IMR-90 (cell line): Measurements from ENCODE around the gene SIGLEC9. TPM values are rescaled to one million over a fixed set of nuclear protein-coding genes. Genes with fewer than 3 reads are reported as not detected.

ENCODE experiments used
- ATAC-seq: fragments of 200-7000 bp; cut with Tn5 transposase; 2 replicates; pipeline ENCODE4 v1.9.1; 2020; ENCODE audit warnings: low read depth, mild to moderate bottlenecking, moderate library complexity
- BruUV-seq: library from RNA; stranded (reverse); fragments of 400-500 nt; replicated peaks from 2 replicates; lab custom pipeline; 2021; lab: Mats Ljungman, UMichigan
- CTCF ChIA-PET: fragments of 300-600 bp; formaldehyde crosslinking; extraction: SDS; loops from one replicate; lab custom pipeline; 2021; ENCODE audit warnings: antibody characterized with exemption; lab: Yijun Ruan, JAX
- POLR2A ChIA-PET: fragments of 300-600 bp; sonication (Branson Sonifier 250); formaldehyde crosslinking; loops from one replicate; lab custom pipeline; 2022; ENCODE audit warnings: antibody characterized with exemption; ENCODE audit not compliant: unreplicated experiment; lab: Charles Lee
- DNase-seq: peaks from one replicate; pipeline ENCODE4 v3.0.0; 2013
- H2AFZ ChIP-seq: replicated peaks from 2 replicates; pipeline ENCODE3; 2013; ENCODE audit warnings: low read length, mild to moderate bottlenecking; ENCODE audit not compliant: poor library complexity
- H2AK5ac ChIP-seq: 2 replicates; pipeline ENCODE4 v1.6.1; 2013; ENCODE audit warnings: low read depth, low read length, inconsistent platforms
- H2AK9ac ChIP-seq: replicated peaks from 2 replicates; pipeline ENCODE3; 2013; ENCODE audit warnings: mild to moderate bottlenecking, low read depth, low read length, moderate library complexity; ENCODE audit not compliant: poor library complexity
- H2BK120ac ChIP-seq: 2 replicates; pipeline ENCODE4 v1.6.1; 2013; ENCODE audit warnings: low read depth, low read length, inconsistent platforms
- H2BK15ac ChIP-seq: 3 replicates; pipeline ENCODE4 v1.6.1; 2013; ENCODE audit warnings: low read depth, low read length, inconsistent platforms
- H2BK20ac ChIP-seq: 2 replicates; pipeline ENCODE4 v1.6.1; 2013; ENCODE audit warnings: low read depth, mild to moderate bottlenecking, inconsistent platforms, low read length, moderate library complexity
- H2BK5ac ChIP-seq: 2 replicates; pipeline ENCODE4 v1.6.1; 2013; ENCODE audit warnings: mild to moderate bottlenecking, low read depth, low read length, inconsistent platforms; ENCODE audit not compliant: poor library complexity, severe bottlenecking
- H3K14ac ChIP-seq: replicated peaks from 2 replicates; pipeline ENCODE4 v1.6.1; 2013; ENCODE audit warnings: low read depth, low read length, inconsistent platforms
- H3K18ac ChIP-seq: 2 replicates; pipeline ENCODE4 v1.6.1; 2013; ENCODE audit warnings: low read depth, low read length, control low read depth
- H3K23ac ChIP-seq: 2 replicates; pipeline ENCODE4 v1.6.1; 2013; ENCODE audit warnings: low read depth, low read length, inconsistent platforms
- H3K27ac ChIP-seq: 2 replicates; pipeline ENCODE4 v1.5.1; 2013; ENCODE audit warnings: mild to moderate bottlenecking, control low read depth, low read length; ENCODE audit not compliant: insufficient read depth
- H3K27me3 ChIP-seq: 2 replicates; pipeline ENCODE4 v1.6.1; 2013; ENCODE audit warnings: low read length; ENCODE audit not compliant: control insufficient read depth, insufficient read depth
- H3K36me3 ChIP-seq: 2 replicates; pipeline ENCODE4 v1.6.1; 2013; ENCODE audit warnings: low read length, mixed read lengths; ENCODE audit not compliant: control insufficient read depth, insufficient read depth
- H3K4ac ChIP-seq: 2 replicates; pipeline ENCODE4 v1.6.1; 2013; ENCODE audit warnings: low read depth, low read length, inconsistent platforms
- H3K4me1 ChIP-seq: 2 replicates; pipeline ENCODE4 v1.6.1; 2013; ENCODE audit warnings: low read length, mixed read lengths; ENCODE audit not compliant: control insufficient read depth, insufficient read depth
- H3K4me2 ChIP-seq: 2 replicates; pipeline ENCODE4 v1.6.1; 2013; ENCODE audit warnings: low read depth, mild to moderate bottlenecking, control low read depth, low read length, moderate library complexity
- H3K4me3 ChIP-seq: 2 replicates; pipeline ENCODE4 v1.5.1; 2013; ENCODE audit warnings: low read depth, mild to moderate bottlenecking, control low read depth, low read length, moderate library complexity; ENCODE audit not compliant: insufficient read depth
- H3K56ac ChIP-seq: 2 replicates; pipeline ENCODE4 v1.6.1; 2013; ENCODE audit warnings: low read length, inconsistent platforms; ENCODE audit not compliant: insufficient read depth; ENCODE audit errors: extremely low read depth
- H3K79me1 ChIP-seq, 2 experiments: 2 replicates each; pipeline ENCODE4 v1.6.1; 2013; ENCODE audit warnings: low read length in 2 of 2, inconsistent platforms in 1 of 2, low read depth in 1 of 2
- H3K9ac ChIP-seq: 2 replicates; pipeline ENCODE4 v1.6.1; 2013; ENCODE audit warnings: low read depth, low read length, control low read depth
- H3K9me1 ChIP-seq: 2 replicates; pipeline ENCODE4 v1.6.1; 2013; ENCODE audit warnings: low read length, inconsistent platforms; ENCODE audit not compliant: insufficient read depth
- H3K9me3 ChIP-seq: 2 replicates; pipeline ENCODE4 v1.6.1; 2013; ENCODE audit warnings: low read length; ENCODE audit not compliant: control insufficient read depth, insufficient read depth
- H4K20me1 ChIP-seq: 2 replicates; pipeline ENCODE4 v1.6.1; 2013; ENCODE audit warnings: low read length, inconsistent platforms; ENCODE audit not compliant: insufficient read depth
- H4K5ac ChIP-seq: 2 replicates; pipeline ENCODE4 v1.6.1; 2013; ENCODE audit warnings: mild to moderate bottlenecking, low read depth, low read length, control low read depth
- H4K8ac ChIP-seq, 2 experiments: 2 replicates each; pipeline ENCODE4 v1.6.1; 2013; ENCODE audit warnings: low read depth in 2 of 2, low read length in 2 of 2, control low read depth in 1 of 2, inconsistent platforms in 1 of 2
- H4K91ac ChIP-seq: 2 replicates; pipeline ENCODE4 v1.6.1; 2013; ENCODE audit warnings: low read depth, low read length, inconsistent platforms; ENCODE audit not compliant: insufficient read depth
- BHLHE40 ChIP-seq: fragments of 150-350 bp; IDR thresholded peaks from 2 replicates; pipeline ENCODE4 v1.6.1; 2016; ENCODE audit warnings: mild to moderate bottlenecking, low read depth, low read length
- FOS ChIP-seq: fragments of 150-350 bp; IDR thresholded peaks from 2 replicates; pipeline ENCODE4 v1.6.1; 2016; ENCODE audit warnings: low read depth, low read length
- MAFK ChIP-seq: IDR thresholded peaks from 2 replicates; pipeline ENCODE4 v1.6.1; 2012; ENCODE audit warnings: low read depth, low read length, improper control_type of control experiment
- MXI1 ChIP-seq: IDR thresholded peaks from 2 replicates; pipeline ENCODE4 v1.6.1; 2012; ENCODE audit warnings: low read depth, mild to moderate bottlenecking, low read length, moderate library complexity, borderline replicate concordance
- NFE2L2 ChIP-seq: fragments of 150-350 bp; IDR thresholded peaks from 2 replicates; pipeline ENCODE4 v1.6.1; 2016; ENCODE audit warnings: low read depth, mild to moderate bottlenecking, low read length
- RAD21 ChIP-seq: IDR thresholded peaks from 2 replicates; pipeline ENCODE4 v1.6.1; 2012; ENCODE audit warnings: low read length, improper control_type of control experiment
- RCOR1 ChIP-seq: IDR thresholded peaks from 2 replicates; pipeline ENCODE4 v1.6.1; 2012; ENCODE audit warnings: mild to moderate bottlenecking, low read length, improper control_type of control experiment; ENCODE audit not compliant: insufficient replicate concordance
- RFX5 ChIP-seq: IDR thresholded peaks from 2 replicates; pipeline ENCODE4 v1.8.0; 2012; ENCODE audit warnings: low read depth, mild to moderate bottlenecking, low read length, moderate library complexity
- SMC3 ChIP-seq: fragments of 150-350 bp; IDR thresholded peaks from 2 replicates; pipeline ENCODE4 v1.6.1; 2016; ENCODE audit warnings: low read depth, mild to moderate bottlenecking, antibody characterized with exemption, low read length, moderate library complexity
- USF2 ChIP-seq: fragments of 150-350 bp; IDR thresholded peaks from 2 replicates; pipeline ENCODE4 v1.6.1; 2017; ENCODE audit warnings: mild to moderate bottlenecking, antibody characterized with exemption, low read length, low read depth
- WGBS, 2 experiments: methylation state at CpG; one replicate each; pipeline versions ENCODE4 v1.1.5 to v1.1.7; 2013; ENCODE audit warnings: missing lambda C conversion rate in 2 of 2; ENCODE audit not compliant: insufficient read length in 1 of 2; ENCODE audit errors: extremely low coverage in 2 of 2; 5-methylcytosine and 5-hydroxymethylcytosine counted together
- dilution Hi-C: fragments of 300-500 bp; cut with HindIII; formaldehyde crosslinking; loops from one replicate; pipeline ENCODE4 v1.14.3; 2018; ENCODE audit warnings: low sequenced_read_pairs; ENCODE audit not compliant: unreplicated experiment
- in situ Hi-C: fragments of 300-500 bp; cut with MboI; formaldehyde crosslinking; loops from 3 replicates; pipeline ENCODE4 v1.14.3; 2019; ENCODE audit warnings: low sequenced_read_pairs, inconsistent platforms, mixed read lengths
- intact Hi-C: fragments of 100-400 bp; cut with micrococcal nuclease; formaldehyde crosslinking; loops from 2 replicates; pipeline ENCODE4 v1.10.0; 2022
- polyA plus RNA-seq, 3 experiments: library from polyadenylated mRNA; depleted of rRNA; stranded (reverse); fragments of >200 nt; gene quantifications; 2 replicates each; pipeline ENCODE4 v1.2.3, GENCODE V29; 2012; ENCODE audit warnings: low replicate concordance in 1 of 3
- total RNA-seq: library from RNA; depleted of rRNA; stranded (reverse); fragments of >200 nt; gene quantifications from 2 replicates; pipeline ENCODE4 v1.2.3, GENCODE V29; 2012

The SIGLEC9 gene
- total and polyA plus RNA-seq, 2 of the 4 experiments (the other 2 are of a cell fraction) = 0.03 TPM; not detected in 1

- intact Hi-C loops (no loop called here), dilution Hi-C loops (no loop called here), in situ Hi-C loops (no loop called here)
- no peaks in the 10 kb centered on the region for H3K9me1 ChIP-seq
- H3K36me3 ChIP-seq = no peaks in the 10 kb centered on the region
- no peak overlapping the region for H3K4me3 ChIP-seq
- TF ChIP-seq MAFK (no peak), RCOR1 (no peak), NFE2L2 (no peak), RFX5 (no peak), BHLHE40 (no peak), FOS (no peak), USF2 (no peak), SMC3 (no peak), RAD21 (no peak), MXI1 (no peak)
- 64% methylated on average over 2 of the region's 8 CpGs; no CpG with 5 or more reads in 1 of the 2 experiments for WGBS, 2 experiments
- no peaks in the 10 kb centered on the region for H3K9me3 ChIP-seq
- peaks cover 3% of the 10 kb centered on the region; the same call in 1 of the 2 replicates for H3K4me1 ChIP-seq
- no peak overlapping the region for H3K18ac ChIP-seq
- no peak overlapping the region for H3K9ac ChIP-seq
- no peak overlapping the region for H4K5ac ChIP-seq
- H3K4me2 ChIP-seq = no peak overlapping the region
- H3K27ac ChIP-seq = no peak overlapping the region
- no peak overlapping the region for H3K14ac ChIP-seq
- H3K4ac ChIP-seq = no peak overlapping the region
- no peaks in the 10 kb centered on the region for H3K27me3 ChIP-seq
- H4K20me1 ChIP-seq = 0 out of 2 replicates have a peak, but pooled peaks cover 3% of the 10 kb centered on the region
- BruUV-seq = no TSS peak
- no peak for ATAC-seq
- peak overlapping the region; percentile 29 for H2AK9ac ChIP-seq
- no peak overlapping the region for H2BK5ac ChIP-seq
- no peak overlapping the region for H2AFZ ChIP-seq
- H3K79me1 ChIP-seq = no peaks in the 10 kb centered on the region
- H2BK15ac ChIP-seq = no peak overlapping the region
- ChIA-PET POLR2A (no interaction called here), CTCF (no interaction called here)
- H3K23ac ChIP-seq = no peak overlapping the region
- no peak overlapping the region for H3K56ac ChIP-seq
- H4K8ac ChIP-seq = no peak overlapping the region
- no peak overlapping the region for H2AK5ac ChIP-seq
- DNase-seq = no peak
- no peak overlapping the region for H2BK20ac ChIP-seq
- no peak overlapping the region for H4K91ac ChIP-seq
- H2BK120ac ChIP-seq = no peak overlapping the region
These were observed 34.2 kb upstream of the SIGLEC9 start for GRCh38 chr19:51090471-51090870.
